ENCODE measurements around the gene COLQ. TPM values are rescaled to one million over a fixed set of nuclear protein-coding genes. Genes with fewer than 3 reads are reported as not detected.

Gene COLQ
- total RNA-seq, 1 experiment from 2014 or later: 0.64 TPM

- Histone ChIP-seq H3K4me1 (ENCODE audit: control insufficient read depth, insufficient read depth, low read length) (no peaks in the 10 kb centered on the region), H3K4me3 (ENCODE audit: low read depth in 2 of 2, low read length in 2 of 2) (no peak overlapping the region), H3K27me3 (ENCODE audit: control insufficient read depth, insufficient read depth, low read length) (no peaks in the 10 kb centered on the region), H3K27ac (ENCODE audit: low read length) (no peak overlapping the region), H3K9me3 (ENCODE audit: control insufficient read depth, insufficient read depth, low read depth, low read length) (no peaks in the 10 kb centered on the region), H3K36me3 (ENCODE audit: control insufficient read depth, insufficient read depth, low read length) (no peaks in the 10 kb centered on the region)
- no TSS peak for BruUV-seq (replicated peaks)
- ChIA-PET CTCF (no interaction called here), POLR2A (no interaction called here)
- in situ Hi-C loops (cut with HindIII; ENCODE audit: low pct_unique_long_range_greater_than_20kb, low sequenced_read_pairs) (no loop called here), intact Hi-C loops (cut with micrococcal nuclease; ENCODE audit: unreplicated experiment) (no loop called here)
- ATAC-seq (no peak), DNase-seq (ENCODE audit: low read depth, low spot score) (no peak)
- no peak for TF ChIP-seq CTCF (IDR thresholded peaks at IDR 0.05)
- no peak for TF ChIP-seq POLR2AphosphoS5 (IDR thresholded peaks at IDR 0.05; ENCODE audit: low read depth, low read length)
- TF ChIP-seq REST (IDR thresholded peaks at IDR 0.05; ENCODE audit: insufficient read depth in 1 of 2, low read depth in 2 of 2, low read length in 1 of 2): no peak
- no peak for TF ChIP-seq TCF7L2 (IDR thresholded peaks at IDR 0.05; ENCODE audit: low read depth, low read length)
- no peak for TF ChIP-seq SIN3A (IDR thresholded peaks at IDR 0.05; ENCODE audit: borderline replicate concordance, insufficient read depth, low read depth, low read length)
Measured at GRCh38 chr3:15493436-15493835, 28.1 kb downstream of the COLQ start.

- H3K27ac ChIP-seq (ENCODE audit: low read length): no peak overlapping the region
- no peak for DNase-seq (ENCODE audit: low read depth, low spot score)
- ChIA-PET POLR2A (no interaction called here), CTCF (no interaction called here)
- H3K27me3 ChIP-seq (ENCODE audit: control insufficient read depth, insufficient read depth, low read length): no peaks in the 10 kb centered on the region
- H3K4me3 ChIP-seq (ENCODE audit: low read depth in 2 of 2, low read length in 2 of 2): no peak overlapping the region
- no peaks in the 10 kb centered on the region for H3K4me1 ChIP-seq (ENCODE audit: control insufficient read depth, insufficient read depth, low read length)
- TF ChIP-seq SIN3A (IDR thresholded peaks at IDR 0.05; ENCODE audit: borderline replicate concordance, insufficient read depth, low read depth, low read length) (no peak), POLR2AphosphoS5 (IDR thresholded peaks at IDR 0.05; ENCODE audit: low read depth, low read length) (no peak), REST (IDR thresholded peaks at IDR 0.05; ENCODE audit: insufficient read depth in 1 of 2, low read depth in 2 of 2, low read length in 1 of 2) (no peak), CTCF (IDR thresholded peaks at IDR 0.05) (no peak), TCF7L2 (IDR thresholded peaks at IDR 0.05; ENCODE audit: low read depth, low read length) (no peak)
- BruUV-seq (replicated peaks): no TSS peak
- no peaks in the 10 kb centered on the region for H3K9me3 ChIP-seq (ENCODE audit: control insufficient read depth, insufficient read depth, low read depth, low read length)
- intact Hi-C loops (cut with micrococcal nuclease; ENCODE audit: unreplicated experiment) (no loop called here), in situ Hi-C loops (cut with HindIII; ENCODE audit: low pct_unique_long_range_greater_than_20kb, low sequenced_read_pairs) (no loop called here)
- H3K36me3 ChIP-seq (ENCODE audit: control insufficient read depth, insufficient read depth, low read length): no peaks in the 10 kb centered on the region
- no peak for ATAC-seq
Measured at GRCh38 chr3:15492847-15493360, 28.6 kb downstream of the COLQ start.
